22Rv1 (cell line): ENCODE results near the gene SELENOF.

Experiments
- CTCF ChIP-seq: fragments of 450-650 bp; IDR thresholded peaks from 2 replicates; pipeline ENCODE4 v1.5.1; 2017; ENCODE audit warnings: mild to moderate bottlenecking
- ZFX ChIP-seq: fragments of 450-650 bp; IDR thresholded peaks from 2 replicates; pipeline ENCODE4 v1.6.1; 2017; ENCODE audit warnings: antibody characterized with exemption, borderline replicate concordance

GRCh38 chr1:86872086-86872485 is 41.8 kb downstream of the SELENOF start:
- TF ChIP-seq CTCF = no peak
- TF ChIP-seq ZFX = no peak
